H9 (cell line): ENCODE results near the gene R3HDM4. TPM values are rescaled to one million over a fixed set of nuclear protein-coding genes. Genes with fewer than 3 reads are reported as not detected.

ENCODE experiments used
- DNase-seq: peaks from one replicate; pipeline ENCODE4 v3.0.0-alpha.2; 2017
- H2AFZ ChIP-seq: one replicate; pipeline ENCODE4 v1.6.1; 2013; ENCODE audit warnings: mild to moderate bottlenecking, low read length, control low read depth, moderate library complexity
- H2AK5ac ChIP-seq: 2 replicates; pipeline ENCODE4 v1.6.1; 2013; ENCODE audit warnings: low read length, control low read depth, mixed read lengths; ENCODE audit not compliant: insufficient read length
- H2BK120ac ChIP-seq: one replicate; pipeline ENCODE4 v1.6.1; 2013; ENCODE audit warnings: low read depth, mild to moderate bottlenecking, low read length, control low read depth, inconsistent platforms; ENCODE audit not compliant: poor library complexity, severe bottlenecking
- H2BK12ac ChIP-seq: 2 replicates; pipeline ENCODE4 v1.6.1; 2013; ENCODE audit warnings: low read length, control low read depth, mixed read lengths, low read depth; ENCODE audit not compliant: insufficient read length
- H2BK15ac ChIP-seq: 2 replicates; pipeline ENCODE4 v1.6.1; 2013; ENCODE audit warnings: low read depth, low read length, control low read depth
- H2BK20ac ChIP-seq: one replicate; pipeline ENCODE4 v1.6.1; 2013; ENCODE audit warnings: low read depth, mild to moderate bottlenecking, low read length, control low read depth, inconsistent platforms; ENCODE audit not compliant: poor library complexity, severe bottlenecking
- H2BK5ac ChIP-seq: 2 replicates; pipeline ENCODE4 v1.6.1; 2013; ENCODE audit warnings: low read length, control low read depth, mixed read lengths; ENCODE audit not compliant: insufficient read length
- H3K14ac ChIP-seq: 2 replicates; pipeline ENCODE4 v1.6.1; 2013; ENCODE audit warnings: low read length, control low read depth; ENCODE audit not compliant: insufficient read depth
- H3K18ac ChIP-seq: 2 replicates; pipeline ENCODE4 v1.6.1; 2013; ENCODE audit warnings: low read depth, mild to moderate bottlenecking, mixed read lengths, low read length, control low read depth; ENCODE audit not compliant: insufficient read length
- H3K23ac ChIP-seq: 2 replicates; pipeline ENCODE4 v1.6.1; 2013; ENCODE audit warnings: low read length, control low read depth, mixed read lengths, low read depth; ENCODE audit not compliant: insufficient read length
- H3K23me2 ChIP-seq: 2 replicates; pipeline ENCODE4 v1.6.1; 2013; ENCODE audit warnings: low read depth, mild to moderate bottlenecking, mixed read lengths, low read length, control low read depth; ENCODE audit not compliant: insufficient read length, poor library complexity, severe bottlenecking
- H3K27ac ChIP-seq: 2 replicates; pipeline ENCODE4 v1.5.1; 2013; ENCODE audit warnings: low read length, control low read depth, mixed read lengths, low read depth; ENCODE audit not compliant: insufficient read length
- H3K27me3 ChIP-seq: 2 replicates; pipeline ENCODE4 v1.6.1; 2013; ENCODE audit warnings: low read length, control low read depth, inconsistent platforms; ENCODE audit not compliant: insufficient read depth
- H3K4ac ChIP-seq: 2 replicates; pipeline ENCODE4 v1.6.1; 2013; ENCODE audit warnings: low read depth, mild to moderate bottlenecking, control low read depth, inconsistent platforms, low read length, moderate library complexity
- H3K4me1 ChIP-seq: 2 replicates; pipeline ENCODE4 v1.6.1; 2013; ENCODE audit warnings: low read length, control low read depth, inconsistent platforms; ENCODE audit not compliant: insufficient read depth
- H3K4me2 ChIP-seq: 2 replicates; pipeline ENCODE4 v1.6.1; 2013; ENCODE audit warnings: low read length, control low read depth, mixed read lengths; ENCODE audit not compliant: insufficient read length, insufficient read depth
- H3K56ac ChIP-seq: 2 replicates; pipeline ENCODE4 v1.6.1; 2013; ENCODE audit warnings: low read depth, mild to moderate bottlenecking, mixed read lengths, low read length, control low read depth; ENCODE audit not compliant: insufficient read length
- H3K79me1 ChIP-seq: 2 replicates; pipeline ENCODE4 v1.6.1; 2013; ENCODE audit warnings: low read depth, mild to moderate bottlenecking, moderate library complexity, low read length, control low read depth, inconsistent platforms; ENCODE audit not compliant: insufficient read depth, poor library complexity, severe bottlenecking
- H3K79me2 ChIP-seq: 2 replicates; pipeline ENCODE4 v1.6.1; 2013; ENCODE audit warnings: low read length, control low read depth, inconsistent platforms; ENCODE audit not compliant: insufficient read depth
- H3K9ac ChIP-seq: 2 replicates; pipeline ENCODE4 v1.6.1; 2013; ENCODE audit warnings: low read length, control low read depth, mixed read lengths; ENCODE audit not compliant: insufficient read length; ENCODE audit errors: extremely low read depth
- H3K9me3 ChIP-seq: one replicate; pipeline ENCODE4 v1.6.1; 2013; ENCODE audit warnings: low read depth, low read length, inconsistent platforms; ENCODE audit not compliant: control insufficient read depth
- H3T11ph ChIP-seq: one replicate; pipeline ENCODE4 v1.6.1; 2013; ENCODE audit warnings: mild to moderate bottlenecking, low read length, control low read depth, inconsistent platforms
- H4K20me1 ChIP-seq: one replicate; pipeline ENCODE4 v1.6.1; 2013; ENCODE audit not compliant: control insufficient read depth, insufficient read length, insufficient read depth
- H4K5ac ChIP-seq: 2 replicates; pipeline ENCODE4 v1.6.1; 2013; ENCODE audit warnings: low read depth, mild to moderate bottlenecking, mixed read lengths, low read length, control low read depth; ENCODE audit not compliant: insufficient read length
- H4K8ac ChIP-seq: replicated peaks from 2 replicates; pipeline ENCODE4 v1.6.1; 2013; ENCODE audit warnings: low read length, control low read depth, mixed read lengths, low read depth; ENCODE audit not compliant: insufficient read length
- H4K91ac ChIP-seq: 2 replicates; pipeline ENCODE4 v1.6.1; 2013; ENCODE audit warnings: low read depth, mild to moderate bottlenecking, moderate library complexity, mixed read lengths, low read length, control low read depth; ENCODE audit not compliant: insufficient read length
- H3K27ac Mint-ChIP-seq, 3 experiments: 2 replicates in 2 of 3; 3 replicates in 1 of 3; pipeline ENCODE4 v1.8.0; 2020 to 2021; ENCODE audit warnings: mixed read lengths in 3 of 3, mild to moderate bottlenecking in 1 of 3, moderate library complexity in 1 of 3
- H3K27me3 Mint-ChIP-seq: 2 replicates; pipeline ENCODE4 v1.8.0; 2021; ENCODE audit warnings: low read depth, mild to moderate bottlenecking, moderate library complexity, mixed read lengths
- H3K36me3 Mint-ChIP-seq, 3 experiments: 2 replicates in 2 of 3; 3 replicates in 1 of 3; pipeline ENCODE4 v1.8.0; 2020 to 2021; ENCODE audit warnings: low read depth in 3 of 3, mixed read lengths in 3 of 3; ENCODE audit not compliant: insufficient read depth in 1 of 3
- H3K4me1 Mint-ChIP-seq, 2 experiments: 2 replicates each; pipeline ENCODE4 v1.8.0; 2020; ENCODE audit warnings: mixed read lengths in 2 of 2
- H3K4me3 Mint-ChIP-seq, 2 experiments: 2 replicates in 1 of 2; 3 replicates in 1 of 2; pipeline ENCODE4 v1.8.0; 2020 to 2021; ENCODE audit warnings: mild to moderate bottlenecking in 2 of 2, mixed read lengths in 2 of 2, moderate library complexity in 1 of 2
- H3K9me3 Mint-ChIP-seq, 2 experiments: 2 replicates in 1 of 2; 3 replicates in 1 of 2; pipeline ENCODE4 v1.8.0; 2020; ENCODE audit warnings: mild to moderate bottlenecking in 2 of 2, mixed read lengths in 2 of 2, moderate library complexity in 1 of 2
- WGBS: extraction: QIAGEN DNeasy Blood & Tissue Kit; methylation state at CpG from one replicate; pipeline ENCODE4 v1.1.7; 2013; ENCODE audit warnings: missing lambda C conversion rate, low lambda C conversion rate, mixed read lengths; ENCODE audit not compliant: insufficient read length; ENCODE audit errors: extremely low coverage; 5-methylcytosine and 5-hydroxymethylcytosine counted together
- total RNA-seq: library from RNA; stranded (reverse); gene quantifications from 2 replicates; pipeline ENCODE4 v1.2.1, GENCODE V29; 2021
- TF ChIP-seq, protein P1 (sequence below): fragments of 200-600 bp; sonication (generic); conservative IDR thresholded peaks from 3 replicates; pipeline ENCODE4 v1.8.0; 2021; ENCODE audit warnings: antibody characterized with exemption, mild to moderate bottlenecking

The R3HDM4 gene
- total RNA-seq, 1 experiment from 2014 or later = 66.4 TPM

DNA sequence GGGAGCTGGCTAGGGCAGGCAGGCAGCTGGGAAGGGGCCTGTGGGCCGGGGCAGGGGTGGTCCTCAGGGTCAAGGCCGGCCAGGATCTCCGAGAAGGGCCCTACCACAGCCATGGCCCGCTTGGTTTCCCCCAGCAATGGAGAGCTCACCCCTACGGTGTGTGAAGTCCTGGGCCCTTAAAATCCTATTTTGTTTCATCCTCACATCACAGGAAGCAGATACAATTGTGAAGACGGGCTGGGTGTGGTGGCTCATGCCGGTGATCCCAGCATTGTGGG is 11.0 kb downstream of the R3HDM4 start:
- Mint-ChIP-seq H3K36me3 (peaks cover 2 to 21% (median 20%) of the 10 kb centered on the region in 3 experiments; a peak in 4 of 7 replicates), H3K4me1 (peaks cover 0 to 29% of the 10 kb centered on the region in 2 experiments; a peak in 2 of 4 replicates), H3K27ac (no peak overlapping the region), H3K9me3 (no peaks in the 10 kb centered on the region), H3K4me3 (no peak overlapping the region), H3K27me3 (no peaks in the 10 kb centered on the region; the same call in 1 of the 2 replicates)
- no peak overlapping the region for H3K14ac ChIP-seq
- no peaks in the 10 kb centered on the region for H3K9me3 ChIP-seq
- H3K9ac ChIP-seq = no peak overlapping the region
- H4K20me1 ChIP-seq = no peaks in the 10 kb centered on the region
- no peak overlapping the region for H3K4ac ChIP-seq
- H2BK12ac ChIP-seq = no peak overlapping the region
- H2BK120ac ChIP-seq = no peak overlapping the region
- H3K79me2 ChIP-seq = peaks cover 3% of the 10 kb centered on the region; the same call in 1 of the 2 replicates
- no peak for DNase-seq
- H2AFZ ChIP-seq = no peak overlapping the region
- no peak overlapping the region for H3K56ac ChIP-seq
- H2BK20ac ChIP-seq = no peak overlapping the region
- H4K5ac ChIP-seq = no peak overlapping the region
- no peak overlapping the region for H3K18ac ChIP-seq
- H3K4me2 ChIP-seq = no peak overlapping the region
- no peak overlapping the region for H2AK5ac ChIP-seq
- H3K23me2 ChIP-seq = no peaks in the 10 kb centered on the region
- no peak overlapping the region for H3K27ac ChIP-seq
- TF ChIP-seq, protein P1, sequence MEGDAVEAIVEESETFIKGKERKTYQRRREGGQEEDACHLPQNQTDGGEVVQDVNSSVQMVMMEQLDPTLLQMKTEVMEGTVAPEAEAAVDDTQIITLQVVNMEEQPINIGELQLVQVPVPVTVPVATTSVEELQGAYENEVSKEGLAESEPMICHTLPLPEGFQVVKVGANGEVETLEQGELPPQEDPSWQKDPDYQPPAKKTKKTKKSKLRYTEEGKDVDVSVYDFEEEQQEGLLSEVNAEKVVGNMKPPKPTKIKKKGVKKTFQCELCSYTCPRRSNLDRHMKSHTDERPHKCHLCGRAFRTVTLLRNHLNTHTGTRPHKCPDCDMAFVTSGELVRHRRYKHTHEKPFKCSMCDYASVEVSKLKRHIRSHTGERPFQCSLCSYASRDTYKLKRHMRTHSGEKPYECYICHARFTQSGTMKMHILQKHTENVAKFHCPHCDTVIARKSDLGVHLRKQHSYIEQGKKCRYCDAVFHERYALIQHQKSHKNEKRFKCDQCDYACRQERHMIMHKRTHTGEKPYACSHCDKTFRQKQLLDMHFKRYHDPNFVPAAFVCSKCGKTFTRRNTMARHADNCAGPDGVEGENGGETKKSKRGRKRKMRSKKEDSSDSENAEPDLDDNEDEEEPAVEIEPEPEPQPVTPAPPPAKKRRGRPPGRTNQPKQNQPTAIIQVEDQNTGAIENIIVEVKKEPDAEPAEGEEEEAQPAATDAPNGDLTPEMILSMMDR = no peak
- peaks cover 7% of the 10 kb centered on the region for H3K79me1 ChIP-seq
- H3T11ph ChIP-seq = no peak overlapping the region
- whole genome bisulfite sequencing = no CpG with 5 or more reads among the region's 7 CpGs
- no peak overlapping the region for H4K8ac ChIP-seq
- no peak overlapping the region for H3K23ac ChIP-seq
- H3K27me3 ChIP-seq = no peaks in the 10 kb centered on the region
- H4K91ac ChIP-seq = no peak overlapping the region
- H2BK15ac ChIP-seq = no peak overlapping the region
- no peaks in the 10 kb centered on the region; the same call in 1 of the 2 replicates for H3K4me1 ChIP-seq
- no peak overlapping the region for H2BK5ac ChIP-seq
